Astrocyte (in vitro differentiated cells and primary cell): ENCODE results near the gene STRIP1.

Experiments used
- EZH2 ChIP-seq: IDR thresholded peaks from 2 replicates; pipeline ENCODE4 v1.6.1; 2012; ENCODE audit warnings: mild to moderate bottlenecking, low read length, inconsistent platforms; ENCODE audit not compliant: insufficient read depth
- TF ChIP-seq, protein P1 (sequence below): IDR thresholded peaks from 2 replicates; pipeline ENCODE4 v1.5.1; 2011; ENCODE audit warnings: low read depth, mild to moderate bottlenecking, inconsistent platforms, low read length, moderate library complexity; ENCODE audit not compliant: insufficient read depth

DNA sequence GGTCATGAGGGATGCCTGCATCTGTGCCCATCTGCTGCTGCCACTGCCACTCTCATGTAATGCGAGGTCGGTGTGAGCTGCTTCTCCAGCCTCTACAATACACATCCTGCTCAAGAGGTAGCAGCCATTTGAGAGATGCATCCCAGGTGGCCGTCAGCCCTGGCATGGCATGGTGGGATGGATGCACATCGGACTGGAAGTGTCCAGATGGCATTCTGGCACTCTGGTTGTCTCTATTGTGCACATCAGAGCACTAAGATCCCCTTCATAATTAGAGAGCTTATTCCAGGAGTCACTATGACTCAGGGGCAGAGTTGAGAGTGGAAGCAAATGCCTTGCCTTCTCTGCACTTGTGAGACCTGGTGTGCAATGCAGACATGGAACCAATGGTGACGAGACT is 3.8 kb downstream of the STRIP1 start:
- TF ChIP-seq, protein P1, sequence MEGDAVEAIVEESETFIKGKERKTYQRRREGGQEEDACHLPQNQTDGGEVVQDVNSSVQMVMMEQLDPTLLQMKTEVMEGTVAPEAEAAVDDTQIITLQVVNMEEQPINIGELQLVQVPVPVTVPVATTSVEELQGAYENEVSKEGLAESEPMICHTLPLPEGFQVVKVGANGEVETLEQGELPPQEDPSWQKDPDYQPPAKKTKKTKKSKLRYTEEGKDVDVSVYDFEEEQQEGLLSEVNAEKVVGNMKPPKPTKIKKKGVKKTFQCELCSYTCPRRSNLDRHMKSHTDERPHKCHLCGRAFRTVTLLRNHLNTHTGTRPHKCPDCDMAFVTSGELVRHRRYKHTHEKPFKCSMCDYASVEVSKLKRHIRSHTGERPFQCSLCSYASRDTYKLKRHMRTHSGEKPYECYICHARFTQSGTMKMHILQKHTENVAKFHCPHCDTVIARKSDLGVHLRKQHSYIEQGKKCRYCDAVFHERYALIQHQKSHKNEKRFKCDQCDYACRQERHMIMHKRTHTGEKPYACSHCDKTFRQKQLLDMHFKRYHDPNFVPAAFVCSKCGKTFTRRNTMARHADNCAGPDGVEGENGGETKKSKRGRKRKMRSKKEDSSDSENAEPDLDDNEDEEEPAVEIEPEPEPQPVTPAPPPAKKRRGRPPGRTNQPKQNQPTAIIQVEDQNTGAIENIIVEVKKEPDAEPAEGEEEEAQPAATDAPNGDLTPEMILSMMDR = no peak
- no peak for TF ChIP-seq EZH2
